ENCODE results near the gene PRKCZ.

PRKCZ gene

GRCh38 chr1:2169200-2169836, 119.1 kb downstream of the PRKCZ start:
- no peak for TF ChIP-seq CTCF (IDR thresholded peaks at IDR 0.05; ENCODE audit: unreplicated experiment in 3 of 3)
- peaks cover 4% of the 10 kb centered on the region for H3K9me3 Mint-ChIP-seq
- peaks cover 14% of the 10 kb centered on the region for H3K36me3 Mint-ChIP-seq (ENCODE audit: low read depth)
- H3K4me1 Mint-ChIP-seq = peaks cover 9% of the 10 kb centered on the region
- peaks cover 7% of the 10 kb centered on the region for H3K27me3 Mint-ChIP-seq (ENCODE audit: low read depth)
- H3K4me3 Mint-ChIP-seq = no peak overlapping the region
- no peak overlapping the region for H3K27ac Mint-ChIP-seq

- Mint-ChIP-seq H3K4me1 (peaks cover 16% of the 10 kb centered on the region), H3K9me3 (no peaks in the 10 kb centered on the region), H3K4me3 (no peak overlapping the region), H3K27me3 (ENCODE audit: low read depth) (peaks cover 7% of the 10 kb centered on the region), H3K27ac (peak overlapping the region; percentile 63 to 72 (median 66)), H3K36me3 (ENCODE audit: low read depth) (peaks cover 7% of the 10 kb centered on the region)
- TF ChIP-seq CTCF (IDR thresholded peaks at IDR 0.05; ENCODE audit: unreplicated experiment in 3 of 3) = no peak
Observed at GRCh38 chr1:2170211-2170610, 120.0 kb downstream of the PRKCZ start.

GRCh38 chr1:2172012-2172411, 121.8 kb downstream of the PRKCZ start:
- Mint-ChIP-seq H3K4me3 (no peak overlapping the region), H3K27ac (no peak overlapping the region), H3K27me3 (ENCODE audit: low read depth) (peaks cover 7% of the 10 kb centered on the region), H3K4me1 (peaks cover 26% of the 10 kb centered on the region), H3K9me3 (no peaks in the 10 kb centered on the region), H3K36me3 (ENCODE audit: low read depth) (peaks cover 4% of the 10 kb centered on the region)
- no peak for TF ChIP-seq CTCF (IDR thresholded peaks at IDR 0.05; ENCODE audit: unreplicated experiment in 3 of 3)

- Mint-ChIP-seq H3K4me3 (no peak overlapping the region), H3K4me1 (peaks cover 26% of the 10 kb centered on the region), H3K27ac (no peak overlapping the region), H3K36me3 (ENCODE audit: low read depth) (peaks cover 4% of the 10 kb centered on the region), H3K9me3 (no peaks in the 10 kb centered on the region), H3K27me3 (ENCODE audit: low read depth) (peaks cover 7% of the 10 kb centered on the region)
- no peak for TF ChIP-seq CTCF (IDR thresholded peaks at IDR 0.05; ENCODE audit: unreplicated experiment in 3 of 3)
Observed at GRCh38 chr1:2172551-2173146, 122.4 kb downstream of the PRKCZ start.

GRCh38 chr1:2173546-2174347, 123.5 kb downstream of the PRKCZ start:
- peak overlapping the region in 1 of 3 experiments; percentile 23 for H3K27ac Mint-ChIP-seq
- H3K4me3 Mint-ChIP-seq = no peak overlapping the region
- H3K36me3 Mint-ChIP-seq (ENCODE audit: low read depth) = peaks cover 4% of the 10 kb centered on the region
- no peaks in the 10 kb centered on the region for H3K9me3 Mint-ChIP-seq
- no peak for TF ChIP-seq CTCF (IDR thresholded peaks at IDR 0.05; ENCODE audit: unreplicated experiment in 3 of 3)
- peaks cover 7% of the 10 kb centered on the region for H3K27me3 Mint-ChIP-seq (ENCODE audit: low read depth)
- peaks cover 26% of the 10 kb centered on the region for H3K4me1 Mint-ChIP-seq
